Measurements from ENCODE around the gene AQP12B. TPM values are rescaled to one million over a fixed set of nuclear protein-coding genes. Genes with fewer than 3 reads are reported as not detected.

The AQP12B gene
- total RNA-seq, 3 donors from 2014 or later (not counting 1 experiment from before 2014, with no cell fraction given) = not detected

DNA sequence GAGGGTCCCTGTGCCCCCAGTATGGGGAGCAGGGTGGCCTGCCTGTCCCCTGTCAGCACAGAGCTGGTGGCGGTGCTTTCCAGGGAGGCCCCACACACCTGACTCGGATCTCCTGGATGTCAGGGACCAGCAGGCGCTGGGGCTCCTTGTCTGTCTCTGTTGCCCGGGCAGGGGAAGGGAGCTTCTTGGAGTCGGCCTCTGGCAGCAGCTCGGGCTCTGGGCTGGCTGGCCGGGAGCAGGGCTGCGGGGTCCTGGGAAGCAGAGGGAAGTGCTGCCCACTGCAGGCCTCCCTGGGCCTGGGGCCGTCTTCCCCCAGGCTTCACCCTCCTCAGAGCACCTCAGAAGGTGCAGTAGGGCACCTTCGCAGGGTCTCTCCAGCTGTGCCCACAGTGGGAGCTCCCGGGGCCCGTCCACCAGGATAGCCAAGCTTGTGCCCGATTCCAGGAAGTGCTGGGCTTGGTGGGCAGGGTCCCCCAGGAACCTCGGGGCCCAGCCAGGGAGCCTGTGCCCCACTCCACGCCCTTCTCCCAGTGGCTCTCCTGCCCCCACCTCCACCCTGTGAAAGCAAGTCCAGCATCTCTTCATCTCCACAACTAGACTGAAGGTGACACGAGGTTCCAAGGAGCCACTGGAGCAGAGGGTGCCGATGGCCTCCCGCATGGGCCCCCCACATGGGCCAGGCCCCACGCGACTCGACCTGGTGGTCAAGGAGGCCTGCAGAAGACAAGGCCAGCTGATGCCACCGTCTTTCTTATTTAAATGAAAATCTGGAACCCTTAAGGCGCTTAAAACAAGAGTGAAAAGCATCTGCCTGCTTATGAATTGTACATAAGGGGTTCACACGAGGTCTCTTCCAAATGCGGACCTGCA, 37.2 kb upstream of the AQP12B start:
- Mint-ChIP-seq H3K27ac (no peak overlapping the region), H3K27me3 (ENCODE audit: low read depth in 2 of 2) (no peaks in the 10 kb centered on the region), H3K4me1 (no peaks in the 10 kb centered on the region), H3K4me3 (no peak overlapping the region), H3K36me3 (no peaks in the 10 kb centered on the region), H3K9me3 (no peaks in the 10 kb centered on the region)
- no peak for DNase-seq
- Histone ChIP-seq H3K27ac (ENCODE audit: low read length) (no peak overlapping the region), H3K36me3 (ENCODE audit: control insufficient read depth, insufficient read depth, low read length) (no peaks in the 10 kb centered on the region), H3K27me3 (ENCODE audit: control insufficient read depth, insufficient read depth, low read length) (no peaks in the 10 kb centered on the region), H3K4me3 (ENCODE audit: low read length) (no peak overlapping the region), H3K9me3 (ENCODE audit: control insufficient read depth, insufficient read depth, low read length) (no peaks in the 10 kb centered on the region), H3K4me1 (ENCODE audit: control insufficient read depth, insufficient read depth, low read length) (no peaks in the 10 kb centered on the region)
- TF ChIP-seq, protein P1, sequence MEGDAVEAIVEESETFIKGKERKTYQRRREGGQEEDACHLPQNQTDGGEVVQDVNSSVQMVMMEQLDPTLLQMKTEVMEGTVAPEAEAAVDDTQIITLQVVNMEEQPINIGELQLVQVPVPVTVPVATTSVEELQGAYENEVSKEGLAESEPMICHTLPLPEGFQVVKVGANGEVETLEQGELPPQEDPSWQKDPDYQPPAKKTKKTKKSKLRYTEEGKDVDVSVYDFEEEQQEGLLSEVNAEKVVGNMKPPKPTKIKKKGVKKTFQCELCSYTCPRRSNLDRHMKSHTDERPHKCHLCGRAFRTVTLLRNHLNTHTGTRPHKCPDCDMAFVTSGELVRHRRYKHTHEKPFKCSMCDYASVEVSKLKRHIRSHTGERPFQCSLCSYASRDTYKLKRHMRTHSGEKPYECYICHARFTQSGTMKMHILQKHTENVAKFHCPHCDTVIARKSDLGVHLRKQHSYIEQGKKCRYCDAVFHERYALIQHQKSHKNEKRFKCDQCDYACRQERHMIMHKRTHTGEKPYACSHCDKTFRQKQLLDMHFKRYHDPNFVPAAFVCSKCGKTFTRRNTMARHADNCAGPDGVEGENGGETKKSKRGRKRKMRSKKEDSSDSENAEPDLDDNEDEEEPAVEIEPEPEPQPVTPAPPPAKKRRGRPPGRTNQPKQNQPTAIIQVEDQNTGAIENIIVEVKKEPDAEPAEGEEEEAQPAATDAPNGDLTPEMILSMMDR (IDR thresholded peaks at IDR 0.05) = no peak
- intact Hi-C loops (cut with micrococcal nuclease) = no loop called here
- no peak for ATAC-seq
- WGBS (ENCODE audit: insufficient coverage) = 87% methylated on average over 25 of the region's 25 CpGs

DNA sequence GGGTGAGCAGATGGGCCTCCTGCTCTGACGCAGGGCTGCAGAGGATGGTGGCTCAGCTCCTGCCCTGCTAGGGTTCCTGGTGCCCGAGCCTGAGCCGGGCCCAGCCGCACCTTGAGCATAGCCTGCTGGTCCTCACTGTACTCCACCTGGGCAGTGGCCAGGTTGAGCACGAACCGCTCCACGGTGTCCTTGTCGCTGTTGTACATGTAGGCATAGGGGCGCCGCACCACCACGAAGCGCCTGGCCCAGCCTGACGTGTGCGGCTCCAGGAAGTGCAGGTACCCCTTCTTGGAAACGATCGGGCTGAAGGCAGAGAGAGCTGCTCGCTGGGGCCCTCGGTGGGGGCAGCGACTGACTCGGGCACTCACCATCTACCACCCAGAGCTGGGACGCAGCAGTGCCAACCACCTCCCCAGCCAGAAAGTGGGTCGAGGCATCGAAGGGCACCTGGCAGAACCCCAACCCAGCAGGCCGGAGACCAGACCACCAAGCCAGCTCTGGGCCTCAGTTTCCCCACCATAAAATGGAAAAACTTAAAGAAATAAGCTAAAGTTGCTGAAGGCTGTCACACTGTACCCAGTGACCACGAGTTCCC, 36.3 kb upstream of the AQP12B start:
- H3K4me3 Mint-ChIP-seq = no peak overlapping the region
- intact Hi-C loops (cut with micrococcal nuclease) = no loop called here
- DNase-seq (no peak), ATAC-seq (no peak)
- WGBS (ENCODE audit: insufficient coverage) = 89% methylated on average over 25 of the region's 25 CpGs
- no peak overlapping the region for H3K27ac Mint-ChIP-seq
- no peaks in the 10 kb centered on the region for H3K4me1 Mint-ChIP-seq
- Histone ChIP-seq H3K4me1 (ENCODE audit: control insufficient read depth, insufficient read depth, low read length) (no peaks in the 10 kb centered on the region), H3K27me3 (ENCODE audit: control insufficient read depth, insufficient read depth, low read length) (no peaks in the 10 kb centered on the region), H3K27ac (ENCODE audit: low read length) (no peak overlapping the region), H3K36me3 (ENCODE audit: control insufficient read depth, insufficient read depth, low read length) (no peaks in the 10 kb centered on the region), H3K9me3 (ENCODE audit: control insufficient read depth, insufficient read depth, low read length) (no peaks in the 10 kb centered on the region), H3K4me3 (ENCODE audit: low read length) (no peak overlapping the region)
- no peaks in the 10 kb centered on the region for H3K27me3 Mint-ChIP-seq (ENCODE audit: low read depth in 2 of 2)
- TF ChIP-seq, protein P1 (IDR thresholded peaks at IDR 0.05) = no peak
- no peaks in the 10 kb centered on the region for H3K9me3 Mint-ChIP-seq
- H3K36me3 Mint-ChIP-seq = no peaks in the 10 kb centered on the region

DNA sequence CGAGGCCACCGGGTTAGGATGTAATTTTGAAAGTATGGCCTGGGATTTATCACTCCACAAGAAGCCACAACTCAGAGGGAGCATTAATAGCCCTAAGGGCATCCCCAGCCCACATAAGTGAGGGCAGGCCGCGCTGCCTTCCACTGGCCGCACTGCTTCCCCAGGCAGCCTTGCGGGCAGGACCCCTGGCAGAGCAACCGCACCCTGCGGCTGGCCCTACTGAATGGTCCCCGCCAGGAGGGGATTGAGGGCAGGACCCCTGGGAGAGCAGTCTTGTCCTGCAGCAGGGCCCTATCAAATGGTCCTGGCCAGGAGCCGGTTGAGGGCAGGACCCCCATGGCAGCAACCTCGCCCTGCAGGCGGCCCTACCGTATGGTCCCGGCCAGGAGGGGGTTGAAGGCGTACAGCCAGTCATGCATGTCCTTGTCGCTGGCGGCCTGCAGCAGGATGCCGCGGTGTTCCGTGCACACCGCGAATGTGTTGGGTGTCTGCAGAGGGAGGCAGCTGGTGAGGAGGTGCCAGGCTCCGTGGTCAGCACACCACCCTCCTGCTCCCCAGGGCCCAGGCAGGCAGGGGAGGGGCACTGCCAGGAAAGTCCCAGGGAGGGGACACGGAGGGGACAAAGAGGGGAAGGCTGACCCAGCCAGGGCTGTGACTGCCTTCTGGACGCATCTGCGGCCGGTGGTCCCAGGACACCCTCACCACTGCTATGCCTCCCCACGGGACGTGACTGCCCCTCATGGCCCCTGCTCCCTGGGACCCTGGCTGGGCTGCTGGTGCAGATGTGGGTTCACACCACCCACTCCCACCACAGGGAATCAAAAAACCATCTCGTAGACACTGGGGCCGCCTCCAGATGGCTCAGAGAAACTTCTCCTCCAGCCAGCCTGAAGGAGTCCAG, 35.2 kb upstream of the AQP12B start:
- no peaks in the 10 kb centered on the region for H3K36me3 Mint-ChIP-seq
- Histone ChIP-seq H3K9me3 (ENCODE audit: control insufficient read depth, insufficient read depth, low read length) (no peaks in the 10 kb centered on the region), H3K36me3 (ENCODE audit: control insufficient read depth, insufficient read depth, low read length) (no peaks in the 10 kb centered on the region), H3K27ac (ENCODE audit: low read length) (no peak overlapping the region), H3K4me1 (ENCODE audit: control insufficient read depth, insufficient read depth, low read length) (no peaks in the 10 kb centered on the region), H3K4me3 (ENCODE audit: low read length) (no peak overlapping the region), H3K27me3 (ENCODE audit: control insufficient read depth, insufficient read depth, low read length) (no peaks in the 10 kb centered on the region)
- H3K9me3 Mint-ChIP-seq = no peaks in the 10 kb centered on the region
- no peak overlapping the region for H3K27ac Mint-ChIP-seq
- no peaks in the 10 kb centered on the region for H3K4me1 Mint-ChIP-seq
- ATAC-seq (no peak), DNase-seq (no peak)
- H3K4me3 Mint-ChIP-seq = no peak overlapping the region
- H3K27me3 Mint-ChIP-seq (ENCODE audit: low read depth in 2 of 2) = no peaks in the 10 kb centered on the region
- intact Hi-C loops (cut with micrococcal nuclease) = no loop called here
- 91% methylated on average over 31 of the region's 31 CpGs for WGBS (ENCODE audit: insufficient coverage)
- TF ChIP-seq, protein P1 (IDR thresholded peaks at IDR 0.05) = no peak

Measured in natural killer cell (primary cell).